ENCODE data around the gene CTNNA3.

Gene CTNNA3

GRCh38 chr10:65964205-65964604, 1731.8 kb downstream of the CTNNA3 start:
- no peak for DNase-seq (ENCODE audit: low spot score)
- no peak overlapping the region for H3K27ac ChIP-seq (ENCODE audit: poor library complexity, severe bottlenecking)
- ATAC-seq (ENCODE audit: low read depth) = no peak

GRCh38 chr10:65952086-65952485, 1743.9 kb downstream of the CTNNA3 start:
- Histone ChIP-seq H3K27ac (ENCODE audit: poor library complexity, severe bottlenecking) (no peak overlapping the region), H3K4me1 (ENCODE audit: insufficient read depth, poor library complexity, severe bottlenecking) (no peaks in the 10 kb centered on the region), H3K36me3 (ENCODE audit: low read depth) (no peaks in the 10 kb centered on the region), H3K4me3 (ENCODE audit: severe bottlenecking) (no peak overlapping the region), H3K27me3 (ENCODE audit: insufficient read depth, poor library complexity, severe bottlenecking) (no peaks in the 10 kb centered on the region), H3K9me3 (ENCODE audit: severe bottlenecking) (no peaks in the 10 kb centered on the region)
- DNase-seq (ENCODE audit: low spot score) (no peak), ATAC-seq (ENCODE audit: low read depth) (no peak)
- TF ChIP-seq CTCF (IDR thresholded peaks at IDR 0.05; ENCODE audit: poor library complexity, severe bottlenecking) = no peak

More at GRCh38 chr10:65964205-65964604, 1731.8 kb downstream of the CTNNA3 start:
- Histone ChIP-seq H3K4me3 (ENCODE audit: severe bottlenecking) (no peak overlapping the region), H3K27me3 (ENCODE audit: insufficient read depth, poor library complexity, severe bottlenecking) (no peaks in the 10 kb centered on the region), H3K4me1 (ENCODE audit: insufficient read depth, poor library complexity, severe bottlenecking) (no peaks in the 10 kb centered on the region), H3K36me3 (ENCODE audit: low read depth) (no peaks in the 10 kb centered on the region), H3K9me3 (ENCODE audit: severe bottlenecking) (no peaks in the 10 kb centered on the region)
- TF ChIP-seq CTCF (IDR thresholded peaks at IDR 0.05; ENCODE audit: poor library complexity, severe bottlenecking) = no peak

- Histone ChIP-seq H3K27me3 (ENCODE audit: insufficient read depth, poor library complexity, severe bottlenecking) (no peaks in the 10 kb centered on the region), H3K4me3 (ENCODE audit: severe bottlenecking) (no peak overlapping the region), H3K36me3 (ENCODE audit: low read depth) (no peaks in the 10 kb centered on the region), H3K4me1 (ENCODE audit: insufficient read depth, poor library complexity, severe bottlenecking) (no peaks in the 10 kb centered on the region), H3K27ac (ENCODE audit: poor library complexity, severe bottlenecking) (no peak overlapping the region), H3K9me3 (ENCODE audit: severe bottlenecking) (no peaks in the 10 kb centered on the region)
- peak; percentile 64 for ATAC-seq (ENCODE audit: low read depth)
- no peak for TF ChIP-seq CTCF (IDR thresholded peaks at IDR 0.05; ENCODE audit: poor library complexity, severe bottlenecking)
- DNase-seq (ENCODE audit: low spot score) = no peak
Observed at GRCh38 chr10:65950075-65950474, 1745.9 kb downstream of the CTNNA3 start.

GRCh38 chr10:65949526-65949925, 1746.5 kb downstream of the CTNNA3 start:
- Histone ChIP-seq H3K9me3 (ENCODE audit: severe bottlenecking) (no peaks in the 10 kb centered on the region), H3K36me3 (ENCODE audit: low read depth) (no peaks in the 10 kb centered on the region), H3K4me3 (ENCODE audit: severe bottlenecking) (no peak overlapping the region), H3K4me1 (ENCODE audit: insufficient read depth, poor library complexity, severe bottlenecking) (no peaks in the 10 kb centered on the region), H3K27me3 (ENCODE audit: insufficient read depth, poor library complexity, severe bottlenecking) (no peaks in the 10 kb centered on the region), H3K27ac (ENCODE audit: poor library complexity, severe bottlenecking) (no peak overlapping the region)
- no peak for ATAC-seq (ENCODE audit: low read depth)
- no peak for DNase-seq (ENCODE audit: low spot score)
- no peak for TF ChIP-seq CTCF (IDR thresholded peaks at IDR 0.05; ENCODE audit: poor library complexity, severe bottlenecking)

- ATAC-seq (ENCODE audit: low read depth) = no peak
- no peaks in the 10 kb centered on the region for H3K4me1 ChIP-seq (ENCODE audit: insufficient read depth, poor library complexity, severe bottlenecking)
Observed at GRCh38 chr10:65945061-65945460, 1750.9 kb downstream of the CTNNA3 start.

More at GRCh38 chr10:65945061-65945460, 1750.9 kb downstream of the CTNNA3 start:
- H3K36me3 ChIP-seq (ENCODE audit: low read depth) = no peaks in the 10 kb centered on the region
- H3K27ac ChIP-seq (ENCODE audit: poor library complexity, severe bottlenecking) = no peak overlapping the region
- no peak for DNase-seq (ENCODE audit: low spot score)
- no peak for TF ChIP-seq CTCF (IDR thresholded peaks at IDR 0.05; ENCODE audit: poor library complexity, severe bottlenecking)
- H3K27me3 ChIP-seq (ENCODE audit: insufficient read depth, poor library complexity, severe bottlenecking) = no peaks in the 10 kb centered on the region
- no peak overlapping the region for H3K4me3 ChIP-seq (ENCODE audit: severe bottlenecking)
- H3K9me3 ChIP-seq (ENCODE audit: severe bottlenecking) = no peaks in the 10 kb centered on the region
